ENCODE data around the gene CDYL. TPM values are rescaled to one million over a fixed set of nuclear protein-coding genes. Genes with fewer than 3 reads are reported as not detected.
"Not testable (repeated sequence)": the region's sequence is repeated elsewhere in the genome, so short reads cannot be mapped to it uniquely, and the experiment has no call there.

Gene CDYL
- total RNA-seq, 3 donors from 2014 or later: 58.9 to 74.9 (median 71.9) TPM

DNA sequence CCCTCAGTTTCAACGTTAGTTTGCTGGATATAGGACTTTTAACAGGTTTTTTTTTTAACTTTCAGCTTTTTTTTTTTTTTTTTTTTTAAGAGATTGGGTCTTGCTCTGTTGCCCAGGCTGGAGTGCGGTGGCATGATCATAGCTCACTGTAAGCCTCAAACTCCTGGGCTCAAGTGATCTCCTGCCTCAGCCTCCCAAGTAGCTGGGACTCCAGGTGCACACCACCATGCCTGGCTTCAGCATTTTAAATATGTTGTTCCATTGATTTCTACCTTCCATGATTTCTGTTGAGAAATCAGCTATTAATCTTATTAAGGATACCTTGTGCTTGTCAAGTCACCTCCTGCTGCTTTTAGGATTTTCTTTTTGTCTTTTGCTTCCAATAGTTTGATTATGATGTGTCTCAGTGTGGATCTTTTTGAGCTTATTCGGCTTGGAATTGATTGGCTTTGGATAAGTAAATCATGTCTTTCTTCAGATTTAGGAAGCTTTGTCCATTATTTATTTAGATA is 52.0 kb downstream of the CDYL start:
- H3K9me3 ChIP-seq: peaks cover 42% of the 10 kb centered on the region
- TF ChIP-seq, protein P1, sequence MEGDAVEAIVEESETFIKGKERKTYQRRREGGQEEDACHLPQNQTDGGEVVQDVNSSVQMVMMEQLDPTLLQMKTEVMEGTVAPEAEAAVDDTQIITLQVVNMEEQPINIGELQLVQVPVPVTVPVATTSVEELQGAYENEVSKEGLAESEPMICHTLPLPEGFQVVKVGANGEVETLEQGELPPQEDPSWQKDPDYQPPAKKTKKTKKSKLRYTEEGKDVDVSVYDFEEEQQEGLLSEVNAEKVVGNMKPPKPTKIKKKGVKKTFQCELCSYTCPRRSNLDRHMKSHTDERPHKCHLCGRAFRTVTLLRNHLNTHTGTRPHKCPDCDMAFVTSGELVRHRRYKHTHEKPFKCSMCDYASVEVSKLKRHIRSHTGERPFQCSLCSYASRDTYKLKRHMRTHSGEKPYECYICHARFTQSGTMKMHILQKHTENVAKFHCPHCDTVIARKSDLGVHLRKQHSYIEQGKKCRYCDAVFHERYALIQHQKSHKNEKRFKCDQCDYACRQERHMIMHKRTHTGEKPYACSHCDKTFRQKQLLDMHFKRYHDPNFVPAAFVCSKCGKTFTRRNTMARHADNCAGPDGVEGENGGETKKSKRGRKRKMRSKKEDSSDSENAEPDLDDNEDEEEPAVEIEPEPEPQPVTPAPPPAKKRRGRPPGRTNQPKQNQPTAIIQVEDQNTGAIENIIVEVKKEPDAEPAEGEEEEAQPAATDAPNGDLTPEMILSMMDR (IDR thresholded peaks at IDR 0.05): no peak
- ATAC-seq (no peak), DNase-seq (no peak)
- no peak overlapping the region for H3K4me3 ChIP-seq
- intact Hi-C loops (cut with DNase I, micrococcal nuclease): no loop called here
- H3K4me1 ChIP-seq (ENCODE audit: low read depth): no peaks in the 10 kb centered on the region
- no peaks in the 10 kb centered on the region for H3K36me3 ChIP-seq (ENCODE audit: low read depth)

GRCh38 chr6:4829089-4829488 is 52.9 kb downstream of the CDYL start:
- Histone ChIP-seq H3K36me3 (ENCODE audit: low read depth) (no peaks in the 10 kb centered on the region), H3K4me3 (no peak overlapping the region), H3K9me3 (peaks cover 42% of the 10 kb centered on the region), H3K4me1 (ENCODE audit: low read depth) (no peaks in the 10 kb centered on the region)
- DNase-seq (no peak), ATAC-seq (no peak)
- intact Hi-C loops (cut with DNase I, micrococcal nuclease): no loop called here
- TF ChIP-seq, protein P1 (IDR thresholded peaks at IDR 0.05): no peak

DNA sequence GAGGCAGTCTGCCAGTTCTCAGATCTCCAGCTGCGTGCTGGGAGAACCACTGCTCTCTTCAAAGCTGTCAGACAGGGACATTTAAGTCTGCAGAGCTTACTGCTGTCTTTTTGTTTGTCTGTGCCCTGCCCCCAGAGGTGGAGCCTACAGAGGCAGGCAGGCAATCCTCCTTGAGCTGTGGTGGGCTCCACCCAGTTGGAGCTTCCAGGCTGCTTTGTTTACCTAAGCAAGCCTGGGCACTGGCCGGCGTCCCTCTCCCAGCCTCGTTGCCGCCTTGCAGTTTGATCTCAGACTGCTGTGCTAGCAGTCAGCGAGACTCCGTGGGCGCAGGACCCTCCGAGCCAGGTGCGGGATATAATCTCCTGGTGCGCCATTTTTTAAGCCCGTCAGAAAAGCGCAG is 59.3 kb downstream of the CDYL start:
- ATAC-seq; H3K4me1 ChIP-seq (ENCODE audit: low read depth); H3K4me3 ChIP-seq; DNase-seq; H3K36me3 ChIP-seq (ENCODE audit: low read depth); H3K9me3 ChIP-seq; intact Hi-C loops (cut with DNase I, micrococcal nuclease): not testable (repeated sequence)

- peaks cover 28% of the 10 kb centered on the region for H3K9me3 ChIP-seq
- no peaks in the 10 kb centered on the region for H3K36me3 ChIP-seq (ENCODE audit: low read depth)
- intact Hi-C loops (cut with DNase I, micrococcal nuclease): no loop called here
- no peak for ATAC-seq
- H3K4me1 ChIP-seq (ENCODE audit: low read depth): peaks cover 2% of the 10 kb centered on the region
- no peak for DNase-seq
- TF ChIP-seq, protein P1 (IDR thresholded peaks at IDR 0.05): no peak
- H3K4me3 ChIP-seq: no peak overlapping the region
Observed at GRCh38 chr6:4840169-4840568, 64.0 kb downstream of the CDYL start.

DNA sequence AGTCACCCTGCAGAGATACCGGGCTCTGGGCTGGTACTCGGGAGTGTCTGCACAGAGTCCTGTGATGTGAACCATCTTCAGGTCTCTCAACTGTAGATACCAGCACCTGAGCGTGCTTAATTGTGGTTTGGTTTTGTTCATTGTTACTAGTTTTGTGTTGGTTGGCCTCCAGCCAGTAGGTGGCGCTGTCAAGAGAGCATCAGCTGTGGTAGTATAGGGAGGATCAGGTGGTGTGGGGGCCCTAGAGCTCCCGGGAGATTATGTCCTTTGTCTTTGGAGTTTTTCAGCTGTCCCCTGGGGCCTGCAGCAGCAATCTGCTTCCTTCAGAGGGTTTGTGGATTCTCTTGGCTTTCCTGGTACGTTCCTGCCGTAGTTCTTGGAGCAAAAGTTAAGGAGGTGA is 67.9 kb downstream of the CDYL start:
- Histone ChIP-seq H3K9me3 (peaks cover 28% of the 10 kb centered on the region), H3K4me3 (no peak overlapping the region), H3K36me3 (ENCODE audit: low read depth) (no peaks in the 10 kb centered on the region), H3K4me1 (ENCODE audit: low read depth) (peaks cover 5% of the 10 kb centered on the region)
- intact Hi-C loops (cut with DNase I, micrococcal nuclease): no loop called here
- no peak for ATAC-seq
- TF ChIP-seq, protein P1 (IDR thresholded peaks at IDR 0.05): no peak
- DNase-seq: no peak

- Histone ChIP-seq H3K4me1 (ENCODE audit: low read depth) (peaks cover 5% of the 10 kb centered on the region), H3K36me3 (ENCODE audit: low read depth) (no peaks in the 10 kb centered on the region), H3K9me3 (peaks cover 19% of the 10 kb centered on the region), H3K4me3 (no peak overlapping the region)
- intact Hi-C loops (cut with DNase I, micrococcal nuclease): no loop called here
- TF ChIP-seq, protein P1 (IDR thresholded peaks at IDR 0.05): no peak
- DNase-seq (peak in 1 of 3 donors; percentile 54), ATAC-seq (peak; percentile 52)
Observed at GRCh38 chr6:4846387-4846786, 70.2 kb downstream of the CDYL start.
